HG03196 (cell line): ENCODE results near the gene PAX5.

Source experiments
- ATAC-seq: cut with Tn5 transposase; IDR thresholded peaks from one replicate; pipeline ENCODE4 v1.9.1; 2021; ENCODE audit not compliant: unreplicated experiment

Gene PAX5

DNA sequence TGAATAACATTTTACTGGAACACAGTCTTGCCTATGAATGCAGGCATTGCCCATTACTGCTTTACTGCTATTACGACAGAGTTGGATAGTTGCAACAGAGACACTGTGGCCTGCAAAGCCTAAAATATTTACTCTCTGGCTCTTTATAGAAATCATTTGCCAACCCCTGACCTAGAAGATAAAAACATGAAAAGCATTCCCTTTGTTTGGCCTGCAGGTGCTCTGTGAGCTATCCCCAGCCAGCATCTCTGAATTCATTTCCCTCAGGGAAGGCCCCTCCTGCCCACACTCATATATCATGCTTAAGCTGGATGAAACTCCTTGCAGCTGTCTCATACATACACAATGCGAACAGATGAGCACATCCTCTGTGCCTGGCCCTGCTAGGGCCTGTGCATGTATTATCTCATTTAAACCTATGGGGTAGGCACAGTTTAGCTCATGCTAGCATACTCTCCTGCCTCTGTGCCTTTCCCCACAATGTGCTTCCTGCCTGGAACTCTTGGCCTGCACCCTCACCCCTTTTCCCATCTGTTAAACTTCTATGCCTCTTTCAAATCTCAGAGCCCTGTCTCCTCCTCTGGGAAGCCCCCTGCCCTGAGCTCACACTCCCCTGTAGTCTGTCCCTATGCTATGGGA, 193.1 kb downstream of the PAX5 start:
- no peak for ATAC-seq

DNA sequence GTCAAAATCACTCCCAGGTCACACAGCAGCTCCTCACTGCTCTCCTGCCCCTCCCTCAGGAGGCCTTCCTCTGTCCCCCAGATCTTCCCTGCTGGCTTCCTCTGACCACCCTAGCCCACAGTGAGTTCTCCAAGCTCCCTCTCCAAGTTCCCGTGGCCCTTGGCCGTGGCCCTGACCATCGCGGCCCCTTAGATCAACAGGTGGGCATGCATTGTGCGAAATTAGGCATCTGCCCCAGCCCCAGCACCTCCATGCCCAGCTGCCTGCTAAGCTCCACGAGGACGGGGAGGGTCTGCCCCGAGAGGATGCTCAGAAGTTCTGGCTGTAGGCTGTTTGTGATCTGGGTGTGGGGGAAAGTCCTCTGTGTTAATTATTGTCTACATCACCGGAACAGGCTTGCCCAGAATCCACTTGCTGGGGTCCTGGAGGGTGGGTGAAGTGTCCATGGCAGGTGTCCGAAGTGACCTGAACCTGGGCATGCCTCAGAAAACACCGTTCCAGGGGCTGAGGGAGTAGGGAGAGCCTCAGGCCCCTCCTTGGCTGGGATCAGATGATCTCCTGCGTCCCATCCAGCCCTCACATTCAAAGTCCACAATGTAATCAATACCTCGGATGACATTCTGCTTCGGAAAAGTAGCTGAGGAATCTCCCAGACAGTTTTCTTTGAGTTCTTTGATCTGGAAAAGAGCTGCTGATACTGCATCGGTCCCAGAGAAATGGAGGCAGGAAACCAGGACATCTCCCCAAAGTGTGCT, 194.8 kb downstream of the PAX5 start:
- ATAC-seq, result no peak

DNA sequence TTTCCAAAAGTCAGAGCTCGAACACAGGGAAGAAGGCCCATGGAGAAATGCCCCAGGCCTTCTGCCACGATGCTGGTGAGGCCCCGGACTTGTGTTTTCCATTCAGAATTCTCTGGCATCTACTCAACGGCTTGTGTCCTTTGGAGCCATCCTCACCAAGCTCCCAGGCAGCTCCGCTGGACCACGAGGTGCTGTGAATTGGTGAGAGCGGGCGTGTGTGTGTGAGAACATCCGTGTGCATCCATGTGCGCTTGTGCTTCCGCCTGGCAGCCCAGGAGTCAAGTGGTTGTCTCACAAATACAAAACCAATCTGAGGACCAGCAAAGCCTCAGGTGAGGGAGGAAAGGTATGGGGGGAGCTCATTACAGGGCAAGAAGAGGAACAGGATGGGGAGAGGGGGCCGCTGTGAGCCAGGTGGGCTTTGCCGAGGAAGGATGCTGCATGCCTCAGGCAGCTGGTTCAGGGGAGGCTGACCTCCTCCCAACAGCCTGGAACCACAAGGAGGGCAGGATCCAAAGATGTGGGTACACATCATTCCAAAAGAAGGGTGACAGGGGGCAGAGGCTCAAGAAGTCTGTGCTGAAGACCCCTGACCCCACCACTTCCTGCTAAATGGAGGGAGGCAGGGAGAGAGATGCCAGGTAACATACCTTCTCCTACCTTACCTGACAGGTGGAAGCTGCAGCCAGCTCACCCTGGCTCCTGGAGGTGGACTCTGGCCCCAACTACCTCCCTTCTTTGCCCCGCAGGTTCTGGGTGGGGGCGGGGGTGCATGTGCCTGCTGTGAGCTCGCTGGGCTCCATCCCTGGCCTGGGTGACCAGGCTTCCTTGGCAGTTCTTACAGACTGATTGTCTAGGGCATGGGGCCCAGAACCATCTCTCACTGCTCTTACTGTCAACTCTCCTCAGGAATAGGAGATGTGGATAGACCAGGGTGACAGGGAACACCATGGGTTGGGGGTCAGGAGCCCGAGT, 196.3 kb downstream of the PAX5 start:
- ATAC-seq, result no peak

DNA sequence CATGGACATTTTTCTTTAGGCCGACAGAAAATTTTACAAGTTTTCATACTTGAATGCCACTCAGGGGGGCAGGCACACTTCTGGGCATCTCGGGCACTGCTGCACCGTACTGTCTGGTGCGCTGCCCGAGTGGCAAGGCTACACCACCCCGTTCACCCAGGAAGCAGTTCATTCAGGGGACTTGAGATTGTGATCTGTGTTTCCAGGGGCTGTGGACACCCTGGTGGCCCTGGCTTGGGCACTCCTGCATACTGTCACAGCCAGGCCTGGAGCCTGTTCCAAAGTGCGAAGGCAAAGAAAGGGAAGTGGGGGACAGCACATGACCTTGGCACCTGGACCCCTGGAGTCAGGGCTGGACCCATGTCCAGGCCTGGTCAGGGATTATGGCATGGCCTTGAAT, 197.6 kb downstream of the PAX5 start:
- no peak for ATAC-seq

DNA sequence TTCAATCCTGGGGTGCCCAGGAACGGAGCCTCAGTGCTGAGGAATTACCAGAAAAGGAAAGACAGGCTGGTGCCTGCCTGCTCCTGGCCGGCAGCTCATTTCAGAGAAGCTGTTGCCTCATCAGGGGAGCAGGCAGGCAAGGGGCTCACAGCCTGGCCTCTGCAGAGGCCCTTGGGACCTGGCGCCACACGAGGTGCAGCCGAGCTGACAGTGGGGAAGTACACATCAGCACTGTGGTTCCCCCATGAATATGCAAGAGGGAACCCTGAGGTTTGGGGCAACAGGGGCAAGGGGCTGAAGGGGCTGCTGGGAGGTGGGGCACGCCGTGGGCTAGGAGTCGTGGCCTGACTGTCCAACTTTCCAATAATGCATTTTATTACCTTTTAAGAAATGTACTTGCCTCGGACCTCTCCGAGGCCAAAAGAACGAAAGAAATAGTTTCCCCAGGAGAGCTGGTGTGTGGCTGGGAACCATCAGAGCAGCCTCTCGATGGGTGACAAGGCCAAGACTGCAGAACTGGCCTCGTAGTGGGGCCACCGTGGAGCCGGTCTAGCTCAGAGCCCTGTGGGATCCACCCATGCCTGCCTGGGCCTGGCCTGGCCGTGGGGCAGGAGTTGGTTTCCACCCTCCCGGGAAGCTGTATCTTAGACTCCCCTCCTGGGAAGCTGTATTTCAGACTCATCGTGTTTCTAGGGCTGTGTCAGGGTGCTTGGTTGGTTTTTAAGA, 198.6 kb downstream of the PAX5 start:
- ATAC-seq, result no peak

DNA sequence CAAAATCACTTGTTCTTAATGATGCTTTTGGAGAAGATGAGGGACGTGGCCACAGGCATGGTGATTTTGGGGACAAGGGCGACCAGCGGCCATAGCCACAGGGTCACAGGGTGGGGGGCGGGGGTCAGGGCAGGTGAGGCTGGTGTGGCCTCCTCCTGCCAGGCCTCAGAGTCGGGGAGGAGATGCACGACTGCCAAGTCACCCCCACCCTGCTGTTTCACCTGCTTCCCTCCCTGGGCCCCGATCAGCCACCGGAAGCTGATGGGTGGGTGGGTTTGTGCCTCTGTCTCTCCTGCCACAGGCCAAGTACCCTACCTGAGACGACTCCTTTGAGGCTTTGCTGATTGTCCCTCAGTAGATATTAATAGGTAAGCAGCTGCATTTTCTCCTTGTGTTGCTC, 199.3 kb downstream of the PAX5 start:
- no peak for ATAC-seq

DNA sequence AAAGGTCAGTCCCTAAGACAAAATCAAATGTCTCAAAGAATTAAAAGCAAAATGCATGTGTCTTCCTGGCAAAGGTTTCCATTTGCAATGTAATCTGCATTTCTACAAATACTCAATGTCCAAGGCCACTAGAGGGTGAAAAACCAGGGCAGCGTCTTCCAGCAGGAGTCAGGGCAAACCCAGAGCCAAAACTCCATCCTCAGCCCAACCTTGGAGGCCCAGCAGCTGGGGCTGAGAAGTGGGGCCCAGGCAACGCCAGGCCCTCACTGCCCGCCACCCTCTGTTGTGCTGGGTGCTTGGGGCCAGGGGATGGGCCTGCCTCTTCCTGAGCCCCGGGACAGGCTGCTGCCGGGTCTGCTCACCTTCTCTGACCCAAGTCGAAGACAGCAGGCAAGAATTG, 200.1 kb downstream of the PAX5 start:
- ATAC-seq, result no peak

DNA sequence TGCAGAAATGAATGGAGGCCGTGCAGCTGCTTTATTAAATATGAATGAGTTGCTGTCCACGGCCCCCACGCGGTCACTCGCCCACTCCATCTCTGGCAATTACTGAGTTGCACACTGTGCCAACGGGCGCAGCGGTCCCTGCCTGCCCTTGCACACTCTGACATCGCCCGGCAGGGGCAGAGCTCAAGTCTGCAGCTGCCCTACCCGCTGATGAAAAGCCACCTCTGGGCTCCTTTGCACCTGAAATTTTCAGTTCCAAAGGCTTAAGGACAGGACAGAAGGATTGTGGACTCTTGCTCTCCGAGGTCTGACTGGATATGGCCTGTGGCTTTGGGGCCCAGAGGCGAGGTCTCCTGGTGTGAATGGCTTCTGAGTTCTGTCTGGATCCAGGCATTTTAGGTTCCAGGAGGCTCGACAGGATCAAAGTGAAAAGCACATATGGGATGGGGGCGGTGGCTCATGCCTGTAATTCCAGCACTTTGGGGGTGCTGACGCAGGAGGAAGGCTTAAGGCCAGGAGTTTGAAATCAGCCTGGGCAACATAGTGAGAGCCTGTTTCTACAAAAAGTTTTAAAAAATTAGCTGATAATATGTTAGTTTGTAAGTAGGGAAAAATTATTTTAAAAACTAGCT, 201.8 kb downstream of the PAX5 start:
- ATAC-seq, result no peak

DNA sequence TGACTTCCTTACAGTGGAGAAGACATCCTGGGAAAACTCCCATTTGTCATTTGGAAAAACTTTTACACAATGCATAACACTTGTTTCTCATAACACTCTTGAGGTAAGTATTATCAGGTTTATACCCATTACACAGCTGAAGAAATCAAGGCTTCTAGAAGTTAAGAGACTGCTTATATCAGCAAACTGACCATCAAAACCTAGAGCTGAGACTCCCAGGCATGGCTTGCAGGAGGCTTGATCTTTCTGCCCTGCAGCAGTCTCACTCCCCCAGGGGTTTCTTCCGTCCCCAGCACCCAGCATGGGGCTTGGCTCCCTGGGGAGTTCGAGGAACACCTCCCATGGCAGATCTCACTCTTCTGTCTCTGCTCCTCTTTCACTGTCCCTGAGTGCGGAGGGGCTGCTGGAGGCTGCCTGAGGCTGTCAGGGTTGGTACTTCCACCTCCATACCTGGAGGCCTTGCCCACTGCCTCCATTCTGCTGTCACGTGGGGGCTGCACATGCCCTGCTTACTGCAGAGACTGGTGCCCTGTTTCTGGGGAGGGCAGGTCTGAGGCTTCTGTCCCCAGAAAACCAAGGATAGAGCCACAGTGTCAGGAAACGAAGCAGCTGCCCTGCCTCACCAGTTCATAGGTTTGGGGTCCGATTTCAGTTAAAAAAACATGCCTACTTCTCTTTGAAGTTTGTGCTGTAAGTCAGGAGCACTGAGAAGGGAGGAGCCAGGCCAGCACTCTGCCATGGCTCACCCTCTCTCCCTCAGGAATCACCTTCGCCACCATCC, 202.5 kb downstream of the PAX5 start:
- no peak for ATAC-seq

DNA sequence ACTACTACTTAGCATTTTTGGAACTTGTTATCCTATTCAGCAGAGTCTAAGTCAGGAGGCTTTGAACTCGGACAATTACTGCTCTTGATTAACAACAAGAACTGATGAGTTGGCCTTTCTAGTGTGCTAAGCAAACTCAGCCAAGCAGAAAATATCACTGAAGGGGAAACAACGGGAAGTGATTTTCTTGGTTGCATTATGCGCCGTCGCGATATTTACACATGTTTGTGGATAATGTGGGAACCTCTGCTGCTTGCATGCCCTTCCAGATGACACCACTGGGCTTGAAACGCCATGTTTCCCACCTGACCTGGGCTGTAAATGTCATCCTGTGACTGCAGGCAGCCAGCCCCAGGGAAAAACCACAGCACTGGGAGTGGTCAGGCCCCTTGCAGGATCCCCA, 205.5 kb downstream of the PAX5 start:
- ATAC-seq, result no peak

DNA sequence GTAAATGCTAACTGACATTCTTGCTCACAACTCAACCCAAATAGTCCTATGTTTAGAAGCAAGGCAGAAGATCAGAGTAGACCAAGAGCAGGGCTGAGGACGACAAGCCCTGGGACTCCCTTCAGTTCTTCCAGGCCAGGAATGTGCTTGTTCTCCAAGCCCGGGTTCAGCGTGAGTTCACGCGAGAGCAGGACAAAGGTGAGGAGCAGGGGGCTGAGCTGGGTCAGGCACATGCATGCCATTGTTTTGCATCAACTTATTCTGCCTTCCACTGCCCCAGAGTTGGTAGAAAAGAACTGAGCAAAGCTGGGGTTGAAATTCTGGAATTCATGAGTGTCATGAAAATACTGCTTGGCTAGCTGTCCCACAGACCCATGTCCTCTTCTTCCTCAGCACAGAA, 206.5 kb downstream of the PAX5 start:
- no peak for ATAC-seq

DNA sequence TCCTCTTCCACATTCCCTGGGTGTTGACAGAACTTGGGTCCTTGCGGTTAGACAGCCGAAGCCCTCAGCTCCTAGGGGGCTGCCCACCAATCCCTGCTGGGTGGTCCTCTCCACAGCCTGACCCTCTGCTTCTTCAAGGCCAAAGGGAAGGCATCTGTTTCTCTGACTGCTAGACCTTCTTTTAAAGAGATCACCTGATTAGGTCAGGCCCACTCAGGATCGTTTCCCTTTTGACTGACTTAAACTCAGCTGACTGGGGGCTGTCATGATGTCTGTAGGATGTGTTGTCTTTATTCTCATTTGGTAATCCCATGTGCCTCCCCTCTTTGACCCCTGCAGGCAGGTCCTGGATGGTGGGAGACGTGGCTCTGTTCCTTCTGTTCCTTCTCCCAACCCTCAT, 207.5 kb downstream of the PAX5 start:
- no peak for ATAC-seq

DNA sequence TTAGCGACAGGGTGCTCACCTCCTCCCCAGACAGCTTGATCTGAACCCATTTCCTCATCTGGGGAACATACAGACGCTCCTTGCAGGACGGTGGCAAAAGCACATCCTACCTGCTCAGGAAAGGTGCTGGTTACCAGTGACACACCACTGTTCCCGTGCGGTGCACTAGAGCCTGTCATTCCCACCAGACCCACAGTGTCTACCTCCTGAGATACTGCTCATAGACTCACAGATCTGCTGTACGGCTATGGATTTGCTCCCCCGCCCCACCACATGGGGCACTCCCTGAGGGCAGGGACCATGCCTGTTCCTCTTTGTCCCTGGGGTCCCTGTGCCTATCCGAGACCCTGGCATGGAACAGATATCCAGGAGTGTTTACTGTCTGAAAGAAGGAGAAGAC, 208.9 kb downstream of the PAX5 start:
- ATAC-seq, result no peak

DNA sequence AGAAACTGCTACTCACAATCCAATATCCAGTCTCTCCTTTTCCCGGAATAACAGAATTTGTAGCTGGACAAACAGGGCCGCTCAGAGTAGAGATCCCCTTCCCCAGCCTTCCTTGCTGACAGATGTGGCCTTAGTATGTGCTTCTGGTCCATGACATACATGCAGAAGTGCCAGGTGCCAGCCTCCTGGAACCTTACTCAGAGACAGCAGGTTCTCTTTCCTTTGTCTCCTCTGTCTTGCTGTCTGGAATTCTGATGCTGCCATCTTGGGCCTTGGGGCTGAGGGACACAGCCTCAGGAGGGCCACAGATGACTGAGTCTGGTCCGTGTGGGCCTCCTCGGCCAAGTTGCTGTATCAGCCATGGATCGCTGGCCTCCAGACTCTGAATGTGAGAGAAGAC, 210.1 kb downstream of the PAX5 start:
- ATAC-seq, result no peak

DNA sequence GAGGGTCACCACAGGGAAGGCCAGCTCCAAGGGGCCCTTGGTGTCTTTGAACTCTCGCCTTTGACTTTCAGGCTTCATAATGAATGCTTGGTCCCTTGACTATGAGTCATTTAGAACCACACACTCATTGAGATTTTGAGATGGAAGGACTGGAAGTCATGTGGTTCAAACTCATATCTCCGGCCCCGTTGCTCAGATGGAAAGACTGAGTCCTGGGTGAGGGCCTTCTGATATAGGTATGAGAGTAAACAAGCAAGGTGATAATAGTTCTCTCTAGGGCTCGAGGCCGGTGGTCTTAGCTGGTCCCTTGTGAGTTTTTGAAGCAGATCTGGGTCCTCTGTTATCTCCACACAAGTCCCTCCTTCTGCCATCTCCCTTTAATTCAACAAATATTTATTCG, 210.6 kb downstream of the PAX5 start:
- ATAC-seq, result no peak

DNA sequence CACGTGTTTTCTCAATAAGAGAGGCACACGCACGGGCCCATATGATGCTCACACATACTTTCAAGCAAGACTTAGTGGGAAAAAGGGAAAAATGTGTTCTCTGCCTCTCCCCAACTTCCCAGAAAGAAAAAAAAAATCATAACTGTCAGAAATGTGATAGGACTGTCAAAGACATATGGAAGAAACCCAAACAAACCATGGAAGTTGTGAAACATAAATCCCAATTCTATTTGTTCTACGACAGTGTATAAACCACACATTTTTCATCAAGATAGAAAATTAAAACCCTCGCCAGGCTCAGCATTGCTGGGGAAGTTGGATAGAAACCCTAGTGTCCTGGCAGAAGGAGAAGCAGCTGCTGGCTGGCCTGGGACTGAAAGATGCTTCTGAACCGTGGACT, 211.9 kb downstream of the PAX5 start:
- ATAC-seq, result no peak

DNA sequence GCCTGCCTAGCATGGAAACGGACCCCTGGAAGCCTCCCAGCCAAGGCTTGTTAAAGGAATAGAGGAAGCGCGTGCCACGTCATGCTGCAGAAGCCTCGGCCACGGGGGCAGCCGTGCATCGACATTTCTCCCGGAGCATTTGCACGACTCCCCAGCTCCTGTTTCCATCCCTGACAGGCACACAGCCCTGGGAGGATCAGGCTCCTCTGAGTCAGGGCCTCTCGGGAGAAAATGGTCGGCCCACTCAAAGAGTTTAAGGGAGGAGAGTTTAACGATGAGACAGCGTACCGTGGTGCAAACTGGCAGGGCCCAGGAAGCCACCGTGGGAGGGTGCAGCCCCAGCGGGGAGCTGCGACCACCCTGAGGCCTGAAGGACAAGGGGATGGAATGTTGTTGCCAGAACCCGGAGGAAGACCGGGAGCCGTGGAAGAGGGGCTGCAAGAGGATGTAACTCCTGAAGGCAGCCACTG, 213.6 kb downstream of the PAX5 start:
- ATAC-seq, result no peak

DNA sequence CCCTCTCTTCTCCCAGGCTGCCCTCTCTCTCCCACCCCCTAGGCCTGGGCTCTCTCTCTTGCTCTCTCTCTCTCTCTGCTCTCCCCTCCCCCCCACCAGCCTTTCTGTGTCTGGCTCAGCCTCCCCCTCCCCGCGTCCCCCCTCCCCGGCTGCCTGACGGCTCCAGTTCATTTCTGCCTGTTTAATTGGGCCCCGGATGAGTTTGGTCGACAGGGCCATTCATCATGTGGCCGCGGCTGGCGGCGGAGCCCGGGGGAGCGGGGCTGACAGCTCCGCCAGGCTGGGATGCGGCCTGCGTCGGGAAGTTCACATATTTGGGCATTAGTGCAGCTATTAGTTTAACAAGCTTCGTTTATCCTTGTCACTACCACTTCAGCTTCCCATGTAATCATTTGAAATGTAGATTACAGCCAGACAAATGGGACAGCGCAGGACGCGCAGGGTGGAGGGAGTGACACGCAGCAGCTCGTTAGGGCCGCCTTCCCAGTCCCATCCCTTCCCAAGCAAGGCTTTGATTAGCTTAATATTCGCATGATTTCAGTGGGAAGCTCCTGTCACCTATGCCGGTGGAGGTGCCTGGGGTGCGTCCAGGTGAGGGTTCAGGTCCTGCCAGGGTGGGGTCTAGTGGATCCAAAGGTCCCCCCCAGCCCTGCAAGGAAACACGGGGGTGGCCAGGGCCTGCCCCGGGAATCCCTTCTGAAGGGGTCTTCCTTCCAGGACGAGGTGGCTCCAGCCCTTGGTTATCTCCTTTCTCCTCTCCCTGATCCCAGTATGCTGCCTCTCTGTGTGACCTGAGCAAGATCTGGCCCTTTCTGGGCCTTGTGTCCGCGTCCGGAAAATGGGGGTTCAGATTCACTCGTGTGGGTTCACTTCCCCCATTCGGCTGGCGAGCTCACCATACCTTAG, 214.8 kb downstream of the PAX5 start:
- ATAC-seq, result no peak
